ENCODE measurements around the gene SRPK1. TPM values are rescaled to one million over a fixed set of nuclear protein-coding genes. Genes with fewer than 3 reads are reported as not detected.

Gene SRPK1
- total RNA-seq (10 to 100 TPM; 29.1 to 78.9 TPM), polyA plus RNA-seq (10 to 100 TPM in 1 of 2 donors, 1 to 10 TPM in 1; 9.6 to 18.0 TPM)
- long read RNA-seq, donor 1, full-length matches to known transcripts, result 1 of 1 reads
- long read RNA-seq, donor 1, partial matches to known transcripts, result 0 of 1 reads
- long read RNA-seq, donor 1, other reads (novel, unspliced or antisense), result 0 of 1 reads
- long read RNA-seq, donor 2, full-length matches to known transcripts, result 1 of 1 reads
- long read RNA-seq, donor 2, partial matches to known transcripts, result 0 of 1 reads
- long read RNA-seq, donor 2, other reads (novel, unspliced or antisense), result 0 of 1 reads
- long read RNA-seq, donor 3, full-length matches to known transcripts, result 1 of 1 reads
- long read RNA-seq, donor 3, partial matches to known transcripts, result 0 of 1 reads
- long read RNA-seq, donor 3, other reads (novel, unspliced or antisense), result 0 of 1 reads
- long read RNA-seq, donor 4, result 0 reads
- long read RNA-seq, donor 5, full-length matches to known transcripts, result 2 of 7 reads
- long read RNA-seq, donor 5, partial matches to known transcripts, result 5 of 7 reads
- long read RNA-seq, donor 5, other reads (novel, unspliced or antisense), result 0 of 7 reads

DNA sequence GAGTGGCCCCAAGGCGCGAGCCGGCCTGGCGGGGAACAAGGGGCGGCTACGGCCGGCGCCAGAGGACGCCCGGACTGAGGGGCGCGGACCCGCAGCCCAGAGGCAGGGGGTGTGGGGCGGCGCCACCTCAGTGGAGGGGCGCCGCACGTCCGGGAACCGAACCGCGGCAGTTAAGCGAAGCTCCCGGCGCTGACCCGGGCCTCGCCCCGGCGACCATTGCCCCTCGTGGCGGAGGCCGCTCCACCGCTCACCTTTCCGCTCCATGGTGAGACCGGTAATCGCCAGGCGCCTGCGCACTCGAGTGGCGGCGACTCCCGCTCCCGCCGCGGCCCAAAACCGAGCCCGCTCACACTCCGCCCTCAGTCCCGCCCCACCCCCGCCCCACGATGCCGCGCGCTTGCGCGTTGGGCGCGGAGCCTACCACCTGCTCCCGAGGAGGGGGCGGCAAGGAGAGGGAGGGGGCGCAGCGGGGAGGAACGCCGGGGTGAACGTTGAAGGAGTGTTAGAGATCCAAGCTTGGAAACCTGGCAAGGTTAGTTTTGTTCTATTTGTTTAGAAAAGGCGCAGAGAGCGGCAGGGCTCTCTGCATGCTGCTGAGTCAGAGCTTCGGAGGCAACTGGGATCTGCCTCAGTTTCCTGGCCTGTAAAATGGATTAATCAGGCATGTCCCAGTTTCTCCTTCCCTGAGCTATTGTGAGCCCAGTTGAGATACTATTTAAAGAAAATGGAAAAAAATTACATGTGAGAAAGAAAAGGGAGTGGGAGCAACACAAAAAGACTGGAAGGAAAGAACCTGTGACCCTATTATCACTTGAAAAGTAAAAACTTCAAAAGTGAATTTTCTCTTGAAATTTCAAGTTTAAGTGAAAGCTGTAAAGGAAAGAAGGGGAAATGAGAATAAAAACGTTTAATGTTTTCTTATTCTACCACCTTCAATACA, at the start of gene SRPK1:
Gene SRPK1, minus strand, starts transcription at position 306 of the 940 bp plus-strand sequence. Its CDS starts 42 bp downstream, at position 264.
- Histone ChIP-seq H3K9ac (ENCODE audit: insufficient read depth in 1 of 2, low read length in 2 of 2) (peak within 1 kb of the TSS; percentile 7 to 26), H3K4me1 (ENCODE audit: control insufficient read depth in 5 of 5, insufficient read depth in 5 of 5, low read length in 5 of 5) (peaks cover 0 to 22% (median 2%) of the 10 kb centered on the region in 5 donors), H3K4me3 (peak within 1 kb of the TSS; percentile 95), H3K9me3 (ENCODE audit: control insufficient read depth in 4 of 4, insufficient read depth in 3 of 4, low read length in 3 of 4) (no peaks in the 10 kb centered on the region), H3K36me3 (ENCODE audit: control insufficient read depth in 4 of 4, insufficient read depth in 4 of 4, low read length in 4 of 4) (no peaks in the 10 kb centered on the region), H3K27ac (ENCODE audit: low read depth in 1 of 2, low read length in 1 of 2) (peak within 1 kb of the TSS; percentile 65 to 93), H3K27me3 (ENCODE audit: control insufficient read depth in 3 of 3, insufficient read depth in 3 of 3, low read length in 2 of 3) (no peaks in the 10 kb centered on the region)
- ATAC-seq (ENCODE audit: insufficient read depth, low FRiP score), result peak; percentile 89
- 1% methylated on average over 46 to 69 of the region's 69 CpGs for WGBS, 2 donors
- peak; percentile 82 to 90 (median 88) for DNase-seq
- TF ChIP-seq, protein P1, sequence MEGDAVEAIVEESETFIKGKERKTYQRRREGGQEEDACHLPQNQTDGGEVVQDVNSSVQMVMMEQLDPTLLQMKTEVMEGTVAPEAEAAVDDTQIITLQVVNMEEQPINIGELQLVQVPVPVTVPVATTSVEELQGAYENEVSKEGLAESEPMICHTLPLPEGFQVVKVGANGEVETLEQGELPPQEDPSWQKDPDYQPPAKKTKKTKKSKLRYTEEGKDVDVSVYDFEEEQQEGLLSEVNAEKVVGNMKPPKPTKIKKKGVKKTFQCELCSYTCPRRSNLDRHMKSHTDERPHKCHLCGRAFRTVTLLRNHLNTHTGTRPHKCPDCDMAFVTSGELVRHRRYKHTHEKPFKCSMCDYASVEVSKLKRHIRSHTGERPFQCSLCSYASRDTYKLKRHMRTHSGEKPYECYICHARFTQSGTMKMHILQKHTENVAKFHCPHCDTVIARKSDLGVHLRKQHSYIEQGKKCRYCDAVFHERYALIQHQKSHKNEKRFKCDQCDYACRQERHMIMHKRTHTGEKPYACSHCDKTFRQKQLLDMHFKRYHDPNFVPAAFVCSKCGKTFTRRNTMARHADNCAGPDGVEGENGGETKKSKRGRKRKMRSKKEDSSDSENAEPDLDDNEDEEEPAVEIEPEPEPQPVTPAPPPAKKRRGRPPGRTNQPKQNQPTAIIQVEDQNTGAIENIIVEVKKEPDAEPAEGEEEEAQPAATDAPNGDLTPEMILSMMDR (IDR thresholded peaks at IDR 0.05; ENCODE audit: control extremely low read depth, extremely low read depth), result no peak

DNA sequence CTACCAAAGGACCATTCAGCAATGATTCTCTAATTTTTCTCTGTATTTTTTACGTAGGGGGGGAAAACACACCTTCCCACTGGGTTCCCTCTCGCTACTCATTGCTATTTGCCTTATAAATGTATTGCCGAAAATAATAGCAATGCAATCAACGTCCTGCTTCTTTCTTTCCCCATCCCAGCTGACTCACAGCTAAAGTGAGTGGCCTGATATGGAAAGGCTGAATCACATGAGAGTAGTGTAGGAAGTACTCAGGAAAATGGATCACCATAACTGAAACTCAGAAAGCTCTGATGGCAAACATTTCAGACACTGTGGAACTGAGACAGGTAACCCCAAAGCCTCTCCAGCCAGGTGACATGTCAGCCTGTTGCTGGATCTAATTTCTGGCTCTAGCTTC, 49.3 kb upstream of the SRPK1 start:
- DNase-seq (no peak), ATAC-seq (ENCODE audit: insufficient read depth, low FRiP score) (no peak)
- TF ChIP-seq, protein P1 (IDR thresholded peaks at IDR 0.05; ENCODE audit: control extremely low read depth, extremely low read depth), result no peak
- H3K9ac ChIP-seq (ENCODE audit: insufficient read depth in 1 of 2, low read length in 2 of 2), result no peak overlapping the region
- 82 to 95% methylated on average over 4 of the region's 4 CpGs for WGBS, 2 donors
- no peak overlapping the region for H3K4me3 ChIP-seq
- no peaks in the 10 kb centered on the region for H3K36me3 ChIP-seq (ENCODE audit: control insufficient read depth in 4 of 4, insufficient read depth in 4 of 4, low read length in 4 of 4)
- no peaks in the 10 kb centered on the region for H3K9me3 ChIP-seq (ENCODE audit: control insufficient read depth in 4 of 4, insufficient read depth in 3 of 4, low read length in 3 of 4)
- H3K27ac ChIP-seq (ENCODE audit: low read depth in 1 of 2, low read length in 1 of 2), result no peak overlapping the region
- H3K4me1 ChIP-seq (ENCODE audit: control insufficient read depth in 5 of 5, insufficient read depth in 5 of 5, low read length in 5 of 5), result peaks cover 0 to 6% (median 0%) of the 10 kb centered on the region in 5 donors
- H3K27me3 ChIP-seq (ENCODE audit: control insufficient read depth in 3 of 3, insufficient read depth in 3 of 3, low read length in 2 of 3), result no peaks in the 10 kb centered on the region

DNA sequence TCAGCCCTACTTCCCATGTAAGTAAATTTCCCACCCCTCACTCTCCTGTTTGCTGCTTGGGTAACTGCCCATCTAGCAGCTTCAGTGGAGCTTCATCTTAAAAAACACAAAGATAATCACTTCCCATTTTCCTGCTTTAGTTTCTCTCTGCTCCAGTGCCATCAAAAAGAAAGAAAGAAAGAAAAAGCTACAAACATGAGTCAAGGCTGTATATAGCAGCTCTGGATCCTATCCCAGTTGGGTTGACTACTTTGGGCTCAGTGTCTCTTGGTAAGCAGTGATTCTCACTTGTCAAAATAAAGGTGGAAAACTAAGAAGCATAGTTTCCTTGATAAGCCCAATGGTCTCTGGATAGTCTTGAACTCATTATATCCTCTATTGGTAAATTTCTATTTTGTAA, 48.7 kb upstream of the SRPK1 start:
- H3K9ac ChIP-seq (ENCODE audit: insufficient read depth in 1 of 2, low read length in 2 of 2), result no peak overlapping the region
- no peaks in the 10 kb centered on the region for H3K36me3 ChIP-seq (ENCODE audit: control insufficient read depth in 4 of 4, insufficient read depth in 4 of 4, low read length in 4 of 4)
- H3K27ac ChIP-seq (ENCODE audit: low read depth in 1 of 2, low read length in 1 of 2), result no peak overlapping the region
- no peak for DNase-seq
- H3K27me3 ChIP-seq (ENCODE audit: control insufficient read depth in 3 of 3, insufficient read depth in 3 of 3, low read length in 2 of 3), result no peaks in the 10 kb centered on the region
- H3K4me3 ChIP-seq, result no peak overlapping the region
- no peaks in the 10 kb centered on the region for H3K9me3 ChIP-seq (ENCODE audit: control insufficient read depth in 4 of 4, insufficient read depth in 3 of 4, low read length in 3 of 4)
- TF ChIP-seq, protein P1 (IDR thresholded peaks at IDR 0.05; ENCODE audit: control extremely low read depth, extremely low read depth), result no peak
- peaks cover 0 to 6% (median 0%) of the 10 kb centered on the region in 5 donors for H3K4me1 ChIP-seq (ENCODE audit: control insufficient read depth in 5 of 5, insufficient read depth in 5 of 5, low read length in 5 of 5)
- ATAC-seq (ENCODE audit: insufficient read depth, low FRiP score), result no peak

Measured in lung (tissue), 16 donors.